Measurements from ENCODE around the gene SPIRE2.
"Not testable (repeated sequence)": the region's sequence is repeated elsewhere in the genome, so short reads cannot be mapped to it uniquely, and the experiment has no call there.

The SPIRE2 gene, protein sequence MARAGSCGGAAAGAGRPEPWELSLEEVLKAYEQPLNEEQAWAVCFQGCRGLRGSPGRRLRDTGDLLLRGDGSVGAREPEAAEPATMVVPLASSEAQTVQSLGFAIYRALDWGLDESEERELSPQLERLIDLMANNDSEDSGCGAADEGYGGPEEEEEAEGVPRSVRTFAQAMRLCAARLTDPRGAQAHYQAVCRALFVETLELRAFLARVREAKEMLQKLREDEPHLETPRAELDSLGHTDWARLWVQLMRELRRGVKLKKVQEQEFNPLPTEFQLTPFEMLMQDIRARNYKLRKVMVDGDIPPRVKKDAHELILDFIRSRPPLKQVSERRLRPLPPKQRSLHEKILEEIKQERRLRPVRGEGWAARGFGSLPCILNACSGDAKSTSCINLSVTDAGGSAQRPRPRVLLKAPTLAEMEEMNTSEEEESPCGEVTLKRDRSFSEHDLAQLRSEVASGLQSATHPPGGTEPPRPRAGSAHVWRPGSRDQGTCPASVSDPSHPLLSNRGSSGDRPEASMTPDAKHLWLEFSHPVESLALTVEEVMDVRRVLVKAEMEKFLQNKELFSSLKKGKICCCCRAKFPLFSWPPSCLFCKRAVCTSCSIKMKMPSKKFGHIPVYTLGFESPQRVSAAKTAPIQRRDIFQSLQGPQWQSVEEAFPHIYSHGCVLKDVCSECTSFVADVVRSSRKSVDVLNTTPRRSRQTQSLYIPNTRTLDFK
- total RNA-seq = 0 to 1.0 reads per million in 2 donors

DNA sequence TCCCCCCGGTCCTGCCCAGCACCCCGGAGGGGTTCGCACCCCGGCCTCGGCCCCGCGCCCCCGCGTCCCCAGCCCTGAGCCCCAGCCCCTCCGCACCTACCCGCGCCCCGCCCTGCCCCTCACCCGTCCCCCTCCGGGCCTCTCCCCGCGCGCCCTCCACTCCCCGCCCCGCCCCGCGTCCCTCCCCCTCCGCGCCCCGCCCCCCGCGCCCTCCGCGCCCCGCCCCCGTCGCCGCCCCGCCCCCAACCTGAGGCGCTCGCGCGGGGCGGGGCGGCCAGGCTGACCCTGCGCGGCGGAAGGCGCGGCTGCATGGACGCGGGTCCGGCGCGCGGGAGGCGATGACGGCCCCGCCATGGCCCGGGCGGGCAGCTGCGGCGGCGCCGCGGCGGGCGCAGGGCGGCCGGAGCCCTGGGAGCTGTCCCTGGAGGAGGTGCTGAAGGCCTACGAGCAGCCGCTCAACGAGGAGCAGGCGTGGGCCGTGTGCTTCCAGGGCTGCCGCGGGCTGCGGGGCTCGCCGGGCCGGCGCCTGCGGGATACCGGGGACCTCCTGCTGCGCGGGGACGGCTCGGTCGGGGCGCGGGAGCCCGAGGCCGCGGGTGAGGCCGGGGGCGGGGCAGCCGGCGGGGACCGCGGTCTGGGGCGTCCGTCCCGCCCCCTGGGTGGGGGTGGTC lies at the start of gene SPIRE2:
TSS of gene SPIRE2 (plus strand) at position 277 of the 671 bp plus-strand sequence. CDS start at position 353, 76 bp downstream.
- DNase-seq = peak; percentile 38 to 71 (median 63)

DNA sequence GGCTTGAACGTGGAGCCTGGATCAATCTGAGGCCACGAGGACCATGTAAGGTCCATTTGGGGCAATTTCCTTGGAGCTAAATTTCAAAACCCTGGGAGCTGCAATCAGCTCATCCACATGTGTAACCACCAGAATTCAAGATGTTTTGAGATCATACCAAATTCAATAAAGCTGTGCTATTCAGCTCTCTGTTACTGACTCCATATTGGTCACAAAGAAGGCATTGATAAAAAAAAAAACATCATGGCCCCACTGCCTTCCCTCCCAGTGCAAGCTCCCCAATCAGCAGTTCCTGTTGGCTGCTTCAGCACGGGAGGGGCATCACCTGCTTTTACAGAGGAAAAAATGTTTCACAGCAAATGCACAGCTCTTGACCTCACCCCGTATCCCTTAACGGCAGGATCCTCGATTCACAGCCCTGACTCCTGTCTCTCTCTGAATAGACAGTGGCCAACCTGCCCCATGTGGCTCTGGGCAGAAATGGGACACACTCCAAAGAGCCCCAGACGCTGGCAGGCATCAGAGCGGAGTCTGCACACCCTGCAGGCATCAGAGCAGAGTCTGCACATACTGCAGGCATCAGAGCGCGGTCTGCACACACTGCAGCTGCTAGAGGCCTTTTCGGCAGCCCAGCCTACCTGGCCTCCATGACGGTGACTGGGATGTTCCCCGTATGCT lies 48.9 kb upstream of the SPIRE2 start:
- DNase-seq = no peak

DNA sequence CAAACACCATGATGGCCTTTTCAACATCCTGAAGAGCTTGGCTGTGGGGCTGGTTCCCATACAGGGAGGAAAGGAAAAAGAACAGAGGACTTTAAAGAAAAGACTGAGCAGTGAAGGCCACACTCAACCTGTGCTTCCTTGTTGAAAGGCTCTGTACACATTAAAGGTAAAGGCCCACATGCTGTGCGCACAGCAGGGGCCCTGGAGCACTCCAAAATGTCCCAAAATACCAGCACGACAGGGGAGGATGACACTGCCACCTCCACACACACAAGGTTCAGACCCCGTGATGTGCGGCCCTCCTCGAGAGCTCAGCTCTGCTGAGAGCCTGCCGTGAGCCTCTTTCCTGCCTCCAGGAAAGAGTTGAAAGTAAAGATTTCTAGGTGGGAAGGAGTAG lies 48.4 kb upstream of the SPIRE2 start:
- DNase-seq = no peak

DNA sequence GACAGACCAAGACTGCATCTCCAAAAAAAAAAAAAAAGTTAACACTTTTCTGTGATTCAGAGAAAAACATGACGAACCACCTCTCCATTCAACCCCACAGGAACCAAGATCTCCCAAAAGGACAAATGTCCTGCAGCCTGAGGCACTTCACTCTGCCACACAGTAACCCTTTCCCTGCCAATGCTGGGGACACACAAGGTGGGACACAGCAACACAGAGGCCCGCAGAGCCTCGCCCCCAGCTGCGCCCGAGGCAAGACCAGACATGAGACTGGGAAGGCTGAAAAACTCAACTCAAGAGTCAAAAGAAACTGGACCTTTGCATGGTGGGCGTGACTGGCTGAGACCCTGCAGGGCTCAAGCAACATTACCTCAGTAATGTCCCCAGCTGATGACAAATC lies 45.8 kb upstream of the SPIRE2 start:
- DNase-seq = no peak

DNA sequence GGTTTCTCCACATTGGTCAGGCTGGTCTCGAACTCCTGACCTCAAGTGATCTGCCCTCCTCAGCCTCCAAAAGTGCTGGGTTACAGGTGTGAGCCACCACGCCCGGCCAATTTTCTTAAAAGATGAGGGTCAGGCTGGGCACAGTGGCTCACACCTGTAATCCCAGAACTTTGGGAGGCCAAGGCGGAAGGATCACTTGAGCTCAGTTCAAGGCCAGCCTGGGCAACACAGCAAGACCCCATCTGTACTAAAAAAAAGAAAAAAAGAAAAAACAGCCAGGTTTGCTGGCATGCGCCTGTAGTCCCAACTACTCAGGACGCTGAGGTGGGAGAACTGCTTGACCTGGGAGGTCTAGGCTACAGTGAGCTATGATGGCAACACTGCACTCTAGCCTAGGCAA lies 44.3 kb upstream of the SPIRE2 start:
- DNase-seq = not testable (repeated sequence)

DNA sequence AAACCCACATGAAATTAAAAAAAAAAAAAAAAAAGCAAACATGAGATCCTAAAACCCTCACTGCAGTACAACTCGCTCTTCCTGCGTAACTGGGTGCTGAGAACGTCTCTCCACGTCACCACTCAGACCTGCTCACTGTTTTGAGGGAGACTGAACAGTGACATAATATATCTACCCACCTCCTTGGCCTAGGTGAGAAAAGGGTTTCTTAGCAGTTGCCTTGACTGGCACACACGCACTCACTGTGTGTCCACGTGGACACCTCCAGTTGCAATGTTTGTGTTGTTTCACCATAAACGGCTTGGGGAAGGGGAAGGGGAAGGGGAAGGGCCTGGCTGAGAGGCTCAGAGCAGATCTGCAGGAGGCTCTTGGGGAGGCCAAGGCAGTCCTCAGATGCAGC lies 43.9 kb upstream of the SPIRE2 start:
- peak in 2 of 5 experiments; percentile 22 to 73 for DNase-seq

DNA sequence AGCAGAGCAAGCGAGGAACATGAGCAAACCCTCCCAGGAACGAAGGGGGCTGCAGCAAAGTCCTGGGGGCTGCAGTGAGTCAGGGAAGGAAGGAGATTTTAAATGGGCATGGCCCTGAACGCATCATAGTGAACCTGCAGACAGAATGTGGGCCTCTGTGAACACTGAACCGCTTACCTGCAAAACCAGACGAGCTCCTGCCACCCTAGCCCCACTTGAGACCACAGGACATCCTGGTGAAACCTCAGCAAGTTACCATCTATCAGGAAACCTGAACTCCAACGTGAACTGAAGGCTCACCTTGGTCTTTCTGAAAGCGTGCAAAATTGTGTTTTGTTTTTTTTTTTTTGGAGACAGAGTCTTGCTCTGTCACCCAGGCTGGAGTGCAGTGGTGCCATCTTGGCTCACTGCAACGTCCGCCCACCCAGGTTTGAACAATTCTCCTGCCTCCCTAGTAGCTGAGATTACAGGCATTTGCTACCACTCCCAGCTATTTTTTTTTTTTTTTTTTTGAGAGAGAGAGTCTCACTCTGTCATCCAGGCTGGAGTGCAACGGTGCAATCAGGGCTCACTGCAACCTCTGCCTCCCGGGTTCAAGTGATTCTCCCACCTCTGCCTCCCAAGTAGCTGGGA lies 42.6 kb upstream of the SPIRE2 start:
- DNase-seq = peak in 3 of 5 experiments; percentile 28 to 93 (median 73)

DNA sequence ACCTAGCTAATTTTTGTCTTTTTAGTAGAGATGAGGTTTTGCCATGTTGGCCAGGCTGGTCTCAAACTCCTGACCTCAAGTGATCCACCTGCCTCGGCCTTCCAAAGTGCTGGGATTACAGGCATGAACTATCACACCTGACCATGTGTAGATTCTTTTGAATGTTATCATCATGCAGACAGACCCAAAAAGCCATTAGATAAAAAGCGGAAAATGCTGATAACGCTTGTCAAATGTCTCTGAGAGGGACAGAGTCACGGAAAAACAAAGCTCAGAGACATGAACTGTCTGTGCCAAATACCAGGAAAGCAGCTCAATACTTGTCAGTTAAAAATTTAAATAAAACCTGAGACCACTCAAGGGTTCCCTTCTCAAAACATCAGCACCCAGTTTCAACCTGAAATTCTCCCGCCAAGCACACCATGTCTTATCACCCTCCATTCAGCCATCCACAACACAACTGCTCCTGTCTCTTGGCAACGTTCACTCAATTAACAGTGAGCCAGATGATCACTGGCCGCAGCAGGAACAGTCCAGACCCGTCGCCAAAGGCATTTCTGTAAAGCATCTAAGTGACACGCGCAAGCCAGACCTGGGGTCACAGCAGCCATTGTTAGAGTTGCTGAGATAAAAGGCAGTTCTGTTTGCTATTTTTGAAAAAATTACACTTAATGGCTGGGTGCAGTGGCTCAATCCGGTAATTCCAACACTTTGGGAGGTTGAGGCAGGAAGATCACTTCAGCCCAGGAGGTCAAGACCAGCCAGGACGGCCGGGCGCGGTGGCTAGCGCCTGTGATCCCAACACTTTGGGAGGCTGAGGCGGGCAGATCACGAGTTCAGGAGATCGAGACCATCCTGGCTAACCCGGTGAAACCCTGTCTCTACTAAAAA lies 41.6 kb upstream of the SPIRE2 start:
- no peak for DNase-seq

DNA sequence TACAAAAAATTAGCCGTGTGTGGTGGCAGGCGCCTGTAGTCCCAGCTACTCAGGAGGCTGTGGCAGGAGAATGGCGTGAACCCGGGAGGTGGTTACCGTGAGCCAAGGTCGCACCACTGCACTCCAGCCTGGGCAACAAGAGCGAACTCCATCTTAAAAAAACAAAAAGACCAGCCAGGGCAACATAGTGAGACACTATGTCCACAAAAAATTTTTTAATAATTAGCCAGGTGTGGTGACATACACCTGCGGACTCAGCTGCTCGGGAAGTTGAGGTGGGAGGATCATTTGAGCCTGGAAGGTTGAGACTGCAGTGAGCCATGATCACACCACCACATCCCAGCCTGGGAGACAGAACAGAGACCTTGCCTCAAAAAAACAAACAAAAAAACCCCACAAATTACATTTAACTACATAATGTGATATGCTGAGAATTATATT lies 40.9 kb upstream of the SPIRE2 start:
- DNase-seq = no peak

DNA sequence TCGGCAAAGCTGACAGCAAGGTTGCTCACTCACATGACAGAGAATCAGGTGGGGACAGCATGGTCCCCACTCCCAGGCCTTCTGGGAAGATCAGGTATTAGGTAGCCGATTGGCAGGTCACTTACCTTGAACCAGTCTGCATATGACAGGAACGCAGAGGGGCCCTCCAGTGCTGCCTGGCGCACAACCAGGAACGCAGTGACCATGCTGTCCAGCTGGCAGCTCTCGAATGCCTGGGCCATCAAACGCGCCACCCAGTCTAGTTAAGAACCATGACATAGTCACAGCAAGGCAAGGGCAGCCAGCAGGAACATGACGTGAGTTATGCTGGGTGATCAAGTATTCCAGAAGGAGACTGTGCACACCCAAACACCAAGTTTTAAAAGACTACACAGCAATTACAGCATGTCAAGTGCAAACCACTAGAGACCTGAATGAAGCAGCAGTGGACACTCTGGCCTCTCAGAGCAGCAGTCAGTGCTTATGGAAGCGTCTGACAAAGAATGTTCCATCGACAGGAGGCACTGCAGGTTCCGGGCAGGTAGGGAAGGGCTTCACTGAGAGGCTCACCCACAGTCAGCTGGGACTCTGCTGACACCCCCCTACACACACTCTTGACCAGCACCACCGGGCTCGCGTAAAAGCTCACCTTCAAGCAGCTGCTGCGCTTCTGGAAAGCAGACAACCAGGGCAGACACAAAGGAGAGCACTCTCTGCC lies 36.8 kb upstream of the SPIRE2 start:
- DNase-seq = no peak

DNA sequence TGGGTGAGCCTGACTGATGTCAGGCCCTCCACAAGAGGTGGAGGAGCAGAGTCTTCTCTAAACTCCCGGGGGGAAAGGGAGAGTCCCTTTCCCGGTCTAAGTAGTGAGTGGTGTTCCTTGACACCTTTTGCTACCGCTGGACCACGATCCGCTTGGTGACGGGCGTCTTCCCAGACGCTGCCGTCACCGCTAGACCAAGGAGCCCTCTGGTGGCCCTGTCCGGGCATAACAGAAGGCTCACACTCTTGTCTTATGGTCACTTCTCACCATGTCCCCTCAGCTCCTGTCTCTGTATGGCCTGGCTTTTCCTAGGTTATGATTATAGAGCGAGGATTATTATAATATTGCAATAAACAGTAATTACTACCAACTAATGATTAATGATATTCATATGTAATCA lies 35.2 kb upstream of the SPIRE2 start:
- peak; percentile 13 to 48 (median 36) for DNase-seq

DNA sequence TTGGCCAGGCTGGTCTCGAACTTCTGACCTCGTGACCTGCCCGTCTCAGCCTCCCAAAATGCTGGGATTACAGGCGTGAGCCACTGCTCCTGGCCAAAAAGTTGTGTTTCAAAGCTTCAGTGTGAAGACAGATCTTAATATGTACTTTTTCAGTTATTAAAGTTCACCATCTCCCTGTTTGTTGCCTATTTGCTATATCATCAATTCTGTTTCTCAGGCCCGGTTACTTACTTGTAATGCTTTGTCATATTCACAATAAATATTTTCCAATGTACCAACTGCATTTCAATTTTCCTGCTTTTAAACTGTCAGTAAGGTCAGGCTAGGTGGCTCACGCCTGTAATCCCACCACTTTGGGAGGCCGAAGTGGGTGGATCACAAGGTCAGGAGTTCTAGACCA lies 34.3 kb upstream of the SPIRE2 start:
- no peak for DNase-seq

DNA sequence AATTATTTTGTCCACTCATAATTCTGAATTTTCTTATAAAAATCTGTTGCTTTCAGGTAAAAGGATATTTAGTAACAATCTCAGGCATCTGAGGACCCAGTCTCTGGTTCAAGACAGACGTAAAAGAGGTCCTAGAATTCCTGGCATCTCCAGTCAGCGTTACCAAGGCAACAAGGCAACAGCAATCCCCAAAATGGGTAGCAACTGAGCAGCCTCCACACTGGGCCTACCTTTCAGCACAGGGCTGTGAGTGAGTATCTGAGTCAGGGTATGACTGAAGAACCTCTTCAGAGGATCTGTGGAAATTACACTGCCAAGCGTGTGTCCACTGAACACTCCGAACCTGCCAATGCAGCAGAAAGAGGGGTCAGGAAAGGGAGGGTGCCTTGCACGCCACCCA lies 32.6 kb upstream of the SPIRE2 start:
- no peak for DNase-seq

DNA sequence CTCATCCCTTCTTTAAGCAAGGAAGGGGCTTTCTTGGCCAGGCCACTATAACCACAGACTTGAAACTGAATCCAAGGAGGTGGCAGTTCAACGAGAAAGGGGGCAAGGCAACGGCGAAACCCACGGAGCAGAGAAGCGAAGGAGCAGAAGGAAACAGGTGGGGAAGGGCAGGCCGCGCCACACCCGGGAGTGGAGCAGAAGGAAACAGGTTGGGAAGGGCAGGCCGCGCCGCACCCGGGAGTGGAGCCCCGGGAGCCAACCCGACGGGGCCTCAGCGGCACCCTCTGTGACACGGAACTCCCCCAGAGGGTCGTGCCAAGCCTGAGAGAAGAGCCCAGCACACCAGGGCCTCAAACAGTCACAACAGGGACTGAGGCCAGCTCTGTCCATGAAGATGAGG lies 32.2 kb upstream of the SPIRE2 start:
- DNase-seq = no peak

DNA sequence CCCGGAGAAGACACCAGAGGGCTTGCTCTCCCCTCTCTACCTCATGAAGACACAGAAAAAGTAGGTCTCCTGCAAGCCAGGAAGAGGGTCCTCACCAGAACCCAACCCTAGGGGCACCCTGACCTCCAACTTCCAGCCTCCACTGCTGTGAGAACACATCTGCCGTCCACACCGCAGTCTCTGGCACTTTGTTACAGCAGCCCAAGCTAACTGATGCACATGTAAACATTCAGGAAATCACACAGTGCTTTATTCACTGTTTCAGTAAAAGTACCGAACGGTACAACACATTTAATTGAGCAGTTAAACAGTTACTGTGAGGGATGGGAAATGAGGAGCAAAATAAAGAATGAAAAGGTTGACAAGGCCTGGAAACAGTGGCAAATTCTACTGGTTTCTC lies 30.1 kb upstream of the SPIRE2 start:
- no peak for DNase-seq

DNA sequence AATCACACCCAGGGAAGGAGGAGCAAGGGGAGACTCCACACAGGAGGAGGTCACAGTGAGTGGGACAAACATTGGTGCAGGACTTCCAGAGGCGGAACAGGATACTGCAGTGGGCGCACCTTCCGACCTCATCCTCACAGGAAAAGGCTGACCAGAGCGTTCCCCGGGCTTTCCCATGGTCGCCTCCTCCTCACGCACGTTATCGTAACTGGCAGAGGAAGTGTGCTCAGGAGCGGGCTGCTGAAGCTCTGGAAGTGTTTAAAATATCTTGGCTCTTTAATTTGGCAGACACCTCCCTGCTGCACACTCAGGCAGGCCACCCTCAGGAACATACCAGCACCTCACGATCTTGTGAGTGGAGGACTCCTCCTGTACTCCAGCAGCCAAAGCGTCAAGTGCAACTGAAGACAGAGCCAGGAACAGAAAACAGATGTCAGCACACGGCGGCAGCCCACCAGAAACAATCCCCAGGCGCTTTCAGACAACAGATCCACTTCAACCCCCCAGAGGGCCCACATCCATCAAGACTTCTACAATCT lies 29.4 kb upstream of the SPIRE2 start:
- DNase-seq = no peak

DNA sequence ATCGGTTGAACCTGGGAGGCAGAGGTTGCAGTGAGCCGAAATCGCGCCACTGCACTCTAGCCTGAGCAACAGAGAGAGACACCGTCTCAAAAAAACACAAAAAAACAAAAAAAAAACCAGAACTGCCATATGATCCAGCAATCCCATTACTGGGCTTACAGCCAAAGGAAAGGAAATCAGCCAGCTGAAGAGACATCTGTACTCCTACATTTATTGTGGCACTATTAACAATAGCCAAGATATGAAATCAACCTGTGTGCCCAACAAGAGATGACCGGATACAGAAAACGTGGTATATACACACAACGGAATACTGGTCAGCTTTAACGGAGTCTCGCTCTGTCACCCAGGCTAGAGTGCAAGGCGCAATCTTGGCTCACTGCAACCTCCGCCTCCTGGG lies 26.5 kb upstream of the SPIRE2 start:
- DNase-seq = no peak

DNA sequence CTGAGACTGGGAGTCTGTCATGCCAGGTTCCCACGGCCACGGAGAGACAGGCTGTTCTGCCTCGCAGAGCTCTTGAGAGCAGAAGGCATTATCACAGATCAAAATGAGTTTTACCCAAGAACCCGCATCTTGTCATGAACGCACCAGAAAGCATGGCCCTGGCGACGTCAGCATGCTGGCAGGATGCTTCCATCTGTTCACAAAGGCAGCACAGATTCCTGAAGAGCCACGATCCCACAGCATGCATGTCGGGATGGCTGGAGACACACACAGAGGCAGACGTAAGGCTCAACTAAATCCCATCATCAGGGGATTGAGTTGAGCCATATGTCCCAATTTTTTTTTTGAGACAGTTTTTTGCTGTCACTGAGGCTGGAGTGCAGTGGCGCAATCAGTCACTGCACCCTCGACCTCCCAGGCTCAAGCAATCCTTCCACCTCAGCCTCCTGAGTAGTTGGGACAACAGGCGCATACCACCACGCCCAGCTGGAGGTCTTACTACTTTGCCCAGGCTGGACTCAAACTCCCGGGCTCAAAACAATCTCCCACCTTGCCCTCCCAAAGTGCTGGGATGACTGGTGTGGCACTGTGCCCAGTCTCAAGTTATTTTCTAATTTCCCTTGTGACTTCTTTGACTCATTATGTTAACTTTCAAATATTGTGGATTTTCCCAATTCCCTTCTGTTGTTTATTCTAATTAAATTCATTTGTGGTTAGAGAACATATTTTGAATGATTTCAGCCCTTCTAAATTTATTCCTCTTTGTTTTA lies 23.0 kb upstream of the SPIRE2 start:
- DNase-seq = no peak

DNA sequence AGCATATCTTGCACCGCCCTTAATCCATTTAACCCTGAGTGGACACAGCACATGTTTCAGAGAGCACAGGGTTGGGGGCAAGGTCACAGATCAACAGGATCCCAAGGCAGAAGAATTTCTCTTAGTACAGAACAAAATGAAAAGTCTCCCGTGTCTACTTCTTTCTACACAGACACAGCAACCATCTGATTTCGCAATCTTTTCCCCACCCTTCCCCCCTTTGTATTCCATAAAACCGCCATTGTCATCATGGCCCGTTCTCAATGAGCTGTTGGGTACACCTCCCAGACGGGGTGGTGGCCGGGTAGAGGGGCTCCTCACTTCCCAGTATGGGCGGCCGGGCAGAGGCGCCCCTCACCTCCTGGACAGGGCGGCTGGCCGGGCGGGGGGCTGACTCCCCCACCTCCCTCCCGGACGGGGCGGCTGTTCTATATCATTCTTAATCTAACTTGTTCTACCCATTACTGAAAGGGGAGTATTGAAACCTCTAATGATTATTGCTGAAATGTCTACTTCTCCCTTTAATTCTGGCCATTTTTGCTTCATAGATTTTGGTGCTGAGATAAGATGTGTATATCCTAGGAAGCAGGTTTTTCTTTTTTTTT lies 21.6 kb upstream of the SPIRE2 start:
- DNase-seq = not testable (repeated sequence)

Measured in T-helper 2 cell (primary cell).